Hepatic stellate cell (primary cell): ENCODE data around the gene ACAT1.
"Not testable (repeated sequence)": the region's sequence is repeated elsewhere in the genome, so short reads cannot be mapped to it uniquely, and the experiment has no call there.

Experiments
- DNase-seq: peaks from one replicate; pipeline ENCODE4 v3.0.0; 2011; ENCODE audit warnings: low spot score

Gene ACAT1

GRCh38 chr11:108121274-108122155 is at the start of gene ACAT1:
Gene ACAT1 (plus strand): TSS chr11:108121567. CDS start chr11:108121607, 40 bp downstream.
- DNase-seq = peak; percentile 90

- no peak for DNase-seq
Observed at GRCh38 chr11:108084811-108085210, 36.6 kb upstream of the ACAT1 start.

- DNase-seq = no peak
Observed at GRCh38 chr11:108085672-108086071, 35.7 kb upstream of the ACAT1 start.

GRCh38 chr11:108092134-108092533 is 29.2 kb upstream of the ACAT1 start:
- DNase-seq = no peak

GRCh38 chr11:108093128-108093904 is 28.1 kb upstream of the ACAT1 start:
- no peak for DNase-seq

- no peak for DNase-seq
Observed at GRCh38 chr11:108097179-108097578, 24.2 kb upstream of the ACAT1 start.

- no peak for DNase-seq
Observed at GRCh38 chr11:108101090-108101775, 20.1 kb upstream of the ACAT1 start.

GRCh38 chr11:108111126-108111525 is 10.2 kb upstream of the ACAT1 start:
- DNase-seq = no peak

GRCh38 chr11:108112057-108112456 is 9.3 kb upstream of the ACAT1 start:
- no peak for DNase-seq

- DNase-seq = peak; percentile 57
Observed at GRCh38 chr11:108115500-108116140, 5.7 kb upstream of the ACAT1 start.

GRCh38 chr11:108117746-108118371 is 3.5 kb upstream of the ACAT1 start:
- DNase-seq = peak; percentile 49

- DNase-seq = not testable (repeated sequence)
Observed at GRCh38 chr11:108120936-108121273, 462 bp upstream of the ACAT1 start.

- peak; percentile 31 for DNase-seq
Observed at GRCh38 chr11:108122166-108122628, 830 bp downstream of the ACAT1 start.

GRCh38 chr11:108125096-108125495 is 3.7 kb downstream of the ACAT1 start:
- DNase-seq = no peak

GRCh38 chr11:108128772-108129171 is 7.4 kb downstream of the ACAT1 start:
- DNase-seq = no peak

GRCh38 chr11:108131993-108132392 is 10.6 kb downstream of the ACAT1 start:
- DNase-seq = no peak

- DNase-seq = not testable (repeated sequence)
Observed at GRCh38 chr11:108132993-108133538, 11.7 kb downstream of the ACAT1 start.

- no peak for DNase-seq
Observed at GRCh38 chr11:108135845-108136544, 14.6 kb downstream of the ACAT1 start.

- no peak for DNase-seq
Observed at GRCh38 chr11:108137212-108137611, 15.8 kb downstream of the ACAT1 start.

- DNase-seq = no peak
Observed at GRCh38 chr11:108142304-108142703, 20.9 kb downstream of the ACAT1 start.

GRCh38 chr11:108144615-108145014 is 23.2 kb downstream of the ACAT1 start:
- DNase-seq = no peak
